HG03571 (cell line): ENCODE data around the gene SUSD6.
"Not testable (repeated sequence)": the region's sequence is repeated elsewhere in the genome, so short reads cannot be mapped to it uniquely, and the experiment has no call there.

Experiments
- ATAC-seq: cut with Tn5 transposase; IDR thresholded peaks from one replicate; pipeline ENCODE4 v1.9.1; 2021; ENCODE audit not compliant: unreplicated experiment

SUSD6 gene

GRCh38 chr14:69711065-69711464 is 99.7 kb downstream of the SUSD6 start:
- no peak for ATAC-seq

GRCh38 chr14:69711477-69711876 is 100.1 kb downstream of the SUSD6 start:
- ATAC-seq = no peak

- ATAC-seq = no peak
Observed at GRCh38 chr14:69711881-69712560, 100.6 kb downstream of the SUSD6 start.

- no peak for ATAC-seq
Observed at GRCh38 chr14:69712599-69713088, 101.2 kb downstream of the SUSD6 start.

GRCh38 chr14:69713209-69713781 is 101.9 kb downstream of the SUSD6 start:
- ATAC-seq = no peak

GRCh38 chr14:69713993-69714679 is 102.7 kb downstream of the SUSD6 start:
- ATAC-seq = no peak

GRCh38 chr14:69715725-69716477 is 104.5 kb downstream of the SUSD6 start:
- ATAC-seq = no peak

- ATAC-seq = no peak
Observed at GRCh38 chr14:69716478-69717187, 105.2 kb downstream of the SUSD6 start.

GRCh38 chr14:69718614-69719013 is 107.2 kb downstream of the SUSD6 start:
- not testable (repeated sequence) for ATAC-seq

GRCh38 chr14:69719501-69719951 is 108.1 kb downstream of the SUSD6 start:
- ATAC-seq = no peak

GRCh38 chr14:69720912-69721311 is 109.5 kb downstream of the SUSD6 start:
- ATAC-seq = no peak

- peak; percentile 70 for ATAC-seq
Observed at GRCh38 chr14:69726761-69727511, 115.5 kb downstream of the SUSD6 start.

- no peak for ATAC-seq
Observed at GRCh38 chr14:69727860-69728259, 116.5 kb downstream of the SUSD6 start.

- ATAC-seq = not testable (repeated sequence)
Observed at GRCh38 chr14:69731919-69732598, 120.7 kb downstream of the SUSD6 start.

- ATAC-seq = not testable (repeated sequence)
Observed at GRCh38 chr14:69736405-69736804, 125.0 kb downstream of the SUSD6 start.

- ATAC-seq = no peak
Observed at GRCh38 chr14:69741055-69741454, 129.7 kb downstream of the SUSD6 start.

- no peak for ATAC-seq
Observed at GRCh38 chr14:69749956-69750355, 138.6 kb downstream of the SUSD6 start.

GRCh38 chr14:69750495-69750894 is 139.1 kb downstream of the SUSD6 start:
- ATAC-seq = no peak

GRCh38 chr14:69752773-69753172 is 141.4 kb downstream of the SUSD6 start:
- ATAC-seq = no peak
